H4 (cell line): ENCODE data around the gene GRAMD1C. TPM values are rescaled to one million over a fixed set of nuclear protein-coding genes. Genes with fewer than 3 reads are reported as not detected.
"Not testable (repeated sequence)": the region's sequence is repeated elsewhere in the genome, so short reads cannot be mapped to it uniquely, and the experiment has no call there.

Source experiments
- DNase-seq: peaks from one replicate; pipeline ENCODE4 v3.0.0-alpha.2; 2015; ENCODE audit warnings: low spot score
- total RNA-seq: library from RNA; depleted of rRNA; stranded (reverse); fragments of >200 nt; shearing (Covaris generic); gene quantifications from 2 replicates; pipeline ENCODE4 v1.2.3, GENCODE V29; 2014

The GRAMD1C gene
- total RNA-seq, 1 experiment from 2014 or later: 0.81 TPM

GRCh38 chr3:113850391-113850790 lies 11.8 kb downstream of the GRAMD1C start:
- DNase-seq: not testable (repeated sequence)

GRCh38 chr3:113852506-113852905 lies 13.9 kb downstream of the GRAMD1C start:
- no peak for DNase-seq

GRCh38 chr3:113867506-113867905 lies 28.9 kb downstream of the GRAMD1C start:
- no peak for DNase-seq

GRCh38 chr3:113873293-113873692 lies 34.7 kb downstream of the GRAMD1C start:
- no peak for DNase-seq

DNA sequence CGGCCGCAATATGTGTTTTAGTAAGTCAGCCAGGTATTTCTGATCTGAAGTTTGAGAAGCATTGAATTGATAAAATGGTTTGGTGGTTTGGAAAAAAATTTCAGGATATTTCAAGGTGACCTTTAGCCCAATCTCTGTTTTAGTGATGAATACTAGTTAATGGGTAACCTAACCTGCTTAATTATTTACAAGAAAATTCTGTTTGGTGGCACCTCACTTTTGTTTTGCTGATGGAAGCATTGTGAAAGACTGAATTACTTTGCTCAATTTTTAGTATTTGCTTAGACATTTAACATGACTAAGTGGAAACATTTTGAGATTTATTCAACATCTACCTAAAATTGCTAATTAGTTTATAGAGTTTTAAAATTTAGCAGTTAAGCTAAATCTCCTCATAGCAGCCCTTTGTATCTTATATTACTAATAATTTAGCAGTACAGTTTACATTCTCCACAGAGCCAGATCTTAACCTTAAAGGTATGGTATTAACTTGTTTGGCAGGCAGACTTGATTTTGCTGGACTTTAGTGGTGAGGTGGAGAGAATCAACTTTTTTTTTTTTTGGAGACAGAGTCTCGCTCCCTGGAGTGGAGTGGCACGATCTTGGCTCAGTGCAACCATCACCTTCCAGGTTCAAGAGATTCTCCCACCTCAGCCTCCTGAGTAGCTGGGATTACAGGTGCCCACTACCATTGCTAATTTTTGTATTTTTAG lies 35.4 kb downstream of the GRAMD1C start:
- DNase-seq: no peak

GRCh38 chr3:113878403-113878802 lies 39.8 kb downstream of the GRAMD1C start:
- DNase-seq: no peak

DNA sequence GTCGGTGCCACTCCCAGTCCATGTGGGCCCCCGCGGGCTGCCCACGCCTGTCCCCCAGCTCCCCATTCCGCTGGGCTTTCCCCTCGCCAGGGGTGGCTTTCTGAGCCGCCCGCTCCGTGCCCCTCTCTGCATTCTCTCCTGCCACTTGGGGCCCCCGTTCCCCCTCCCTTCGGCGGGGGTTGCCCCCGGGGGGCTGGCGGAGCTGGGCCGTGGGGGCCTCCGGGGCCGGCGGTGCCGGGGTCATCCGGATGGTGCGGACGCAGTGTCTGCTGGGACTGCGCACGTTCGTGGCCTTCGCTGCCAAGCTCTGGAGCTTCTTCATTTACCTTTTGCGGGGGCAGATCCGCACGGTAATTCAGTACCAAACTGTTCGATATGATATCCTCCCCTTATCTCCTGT lies 46.5 kb downstream of the GRAMD1C start:
- DNase-seq: no peak

GRCh38 chr3:113890256-113890900 lies 51.8 kb downstream of the GRAMD1C start:
- no peak for DNase-seq

- DNase-seq: no peak
Measured at GRCh38 chr3:113894927-113895326, 56.3 kb downstream of the GRAMD1C start.

- no peak for DNase-seq
Measured at GRCh38 chr3:113895964-113896363, 57.4 kb downstream of the GRAMD1C start.

GRCh38 chr3:113896930-113897329 lies 58.3 kb downstream of the GRAMD1C start:
- no peak for DNase-seq

DNA sequence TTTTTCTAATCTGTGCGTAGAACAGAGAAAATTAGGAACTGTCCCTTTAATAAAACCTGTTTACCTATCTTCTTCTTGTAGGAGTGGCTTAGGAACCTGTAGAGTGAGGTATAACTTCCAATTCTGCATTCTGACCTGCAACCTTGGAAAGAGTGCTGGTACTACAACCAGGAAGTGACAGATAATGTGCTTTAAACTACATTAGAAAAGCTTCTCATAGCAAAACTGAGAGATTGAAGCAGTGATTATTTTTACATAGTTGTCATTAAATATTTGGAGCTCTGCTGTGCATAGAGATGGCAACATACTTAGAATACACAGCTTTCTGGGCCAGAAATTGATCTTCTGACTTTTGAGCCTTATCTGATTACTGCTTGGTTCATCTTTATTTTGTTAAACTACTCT lies 58.8 kb downstream of the GRAMD1C start:
- DNase-seq: no peak

- no peak for DNase-seq
Measured at GRCh38 chr3:113898892-113899291, 60.3 kb downstream of the GRAMD1C start.

DNA sequence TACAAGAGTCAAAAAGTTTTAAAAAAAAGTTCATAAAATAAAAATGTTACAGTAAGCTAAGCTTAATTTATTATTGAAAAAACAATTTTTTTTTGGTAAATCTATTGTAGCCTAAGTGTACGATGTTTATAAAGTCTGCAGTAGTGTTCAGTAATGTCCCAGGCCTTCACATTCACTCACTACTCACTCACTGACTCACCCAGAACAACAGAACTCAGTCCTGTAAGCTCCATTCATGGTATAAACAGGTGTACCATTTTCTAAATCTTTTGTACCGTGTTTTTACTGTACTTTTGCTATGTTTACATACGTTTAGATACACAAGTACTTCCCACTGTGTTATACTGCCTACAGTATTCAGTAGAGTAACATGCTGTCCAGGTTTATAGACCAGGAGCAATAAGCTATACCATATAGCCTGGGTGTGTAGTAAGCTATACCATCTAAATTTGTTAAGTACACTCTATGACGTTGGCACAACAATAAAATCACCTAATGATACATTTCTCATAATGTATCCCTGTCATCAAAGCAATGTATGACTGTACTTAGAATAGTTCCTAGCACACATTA lies 68.1 kb downstream of the GRAMD1C start:
- DNase-seq: no peak

DNA sequence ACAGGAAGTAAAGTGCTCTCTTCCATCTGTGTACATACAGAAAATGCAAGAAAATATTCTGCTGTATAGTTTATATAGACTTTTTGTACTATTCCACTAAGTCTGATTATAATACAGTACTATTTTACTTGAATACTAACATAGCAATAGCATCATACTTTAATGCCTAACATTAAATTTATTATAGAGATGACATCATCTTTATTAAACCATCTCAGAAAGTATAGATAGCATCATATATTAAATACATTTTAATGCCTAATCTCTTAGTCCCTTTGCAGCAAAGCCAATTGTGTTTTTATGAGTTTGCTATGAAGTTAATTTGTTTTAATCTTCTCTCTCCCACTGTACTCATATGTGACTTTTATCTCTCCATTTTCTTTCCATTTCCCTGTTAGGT lies 69.5 kb downstream of the GRAMD1C start:
- no peak for DNase-seq

GRCh38 chr3:113910966-113911365 lies 72.4 kb downstream of the GRAMD1C start:
- DNase-seq: no peak

DNA sequence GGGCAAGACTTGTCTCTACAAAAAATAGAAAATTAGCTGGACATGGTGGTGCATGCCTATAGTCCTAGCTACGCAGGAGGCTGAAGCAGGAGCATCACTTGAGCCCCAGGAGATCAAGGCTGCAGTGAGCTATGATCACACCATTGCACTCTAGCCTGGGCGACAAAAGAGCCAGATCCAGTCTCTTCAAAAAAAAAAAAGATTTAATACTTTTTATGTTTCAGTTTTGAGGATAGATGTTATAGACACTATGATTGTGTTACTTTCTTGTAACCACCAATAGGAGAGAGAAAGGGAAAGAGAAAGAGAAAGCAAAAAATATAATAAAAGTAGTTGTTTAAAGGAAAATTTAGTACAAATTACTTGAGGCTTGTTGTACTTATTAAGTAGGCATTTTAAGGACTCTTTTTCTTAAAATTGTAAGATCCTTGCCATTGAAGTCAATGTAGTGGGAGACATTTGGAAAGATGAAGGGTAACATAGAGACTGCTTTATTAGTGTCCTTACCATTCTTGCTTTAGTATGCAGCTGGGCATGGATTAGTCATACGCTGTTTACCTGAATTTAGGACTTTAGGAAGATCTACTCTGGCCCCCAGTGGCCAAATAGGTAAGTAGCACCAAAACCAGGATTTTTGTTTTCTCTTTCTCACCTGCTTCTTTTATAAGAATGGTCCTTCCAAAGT lies 74.1 kb downstream of the GRAMD1C start:
- peak; percentile 71 for DNase-seq

DNA sequence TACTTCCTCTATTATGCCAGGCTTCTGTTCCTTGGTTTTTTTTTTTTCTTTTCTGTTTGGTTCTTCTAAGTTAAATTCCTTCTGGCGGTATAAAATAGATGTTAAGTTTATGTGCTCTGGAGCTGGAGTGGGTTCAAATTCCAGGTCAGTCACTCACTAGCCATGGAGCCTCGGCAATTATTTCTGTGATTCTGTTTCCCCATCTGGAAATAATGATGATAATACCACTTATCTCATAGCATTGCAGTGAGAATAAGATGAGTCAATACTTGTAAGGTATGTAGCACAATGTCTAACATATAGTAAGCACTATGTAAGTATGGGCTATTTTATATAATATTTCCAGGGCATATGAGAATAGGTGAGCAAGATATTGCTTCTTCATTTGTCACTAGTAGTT lies 76.1 kb downstream of the GRAMD1C start:
- DNase-seq: no peak

DNA sequence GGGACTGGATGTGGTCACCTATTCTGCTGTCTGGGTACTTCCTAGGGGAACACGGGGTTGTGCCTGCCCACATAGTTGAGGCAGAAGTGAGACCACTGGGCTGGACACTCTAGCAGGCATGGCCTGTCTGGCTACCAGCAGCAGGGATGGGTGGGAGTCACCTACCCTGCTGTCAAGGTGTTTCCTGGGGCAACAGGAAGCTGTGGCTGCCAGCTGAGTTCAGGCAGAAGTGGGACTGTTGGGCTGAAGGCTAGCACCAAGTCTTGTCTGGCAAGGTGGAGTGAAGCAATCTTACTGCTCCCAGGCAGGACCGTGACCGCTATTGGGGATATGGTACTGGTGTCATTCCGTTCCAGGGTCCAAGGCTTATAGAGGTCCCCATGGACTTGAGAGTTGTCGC lies 89.0 kb downstream of the GRAMD1C start:
- DNase-seq: no peak

DNA sequence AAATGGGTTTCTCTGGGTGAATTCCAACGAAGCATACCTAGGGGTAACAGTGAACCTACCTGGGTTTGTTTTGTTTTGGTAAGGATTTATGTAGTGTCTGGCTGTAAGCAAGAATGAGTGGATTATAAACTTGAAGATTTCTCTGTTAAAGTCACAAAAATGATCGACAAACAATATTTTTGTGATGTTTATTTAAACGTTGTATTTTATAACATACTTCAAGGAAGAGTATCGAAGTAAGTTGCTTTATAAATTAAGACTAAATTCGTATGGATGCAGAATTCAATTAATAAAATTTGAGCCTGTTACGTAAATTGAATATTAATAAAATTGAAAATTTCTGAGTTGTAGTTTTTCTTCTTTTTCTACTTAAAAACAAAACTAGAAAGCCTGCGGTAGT lies 108.2 kb downstream of the GRAMD1C start:
- no peak for DNase-seq

GRCh38 chr3:113947372-113948014 lies 108.9 kb downstream of the GRAMD1C start, which contains the start of gene ZDHHC23:
ZDHHC23 (plus strand) TSS chr3:113948013; CDS start chr3:113948803, 790 bp downstream.
- DNase-seq: peak; percentile 42
